OCI-LY1 (cell line): Measurements from ENCODE around the gene UCMA.

Experiments used
- CTCF ChIP-seq: fragments of 200-600 bp; sonication (generic), shearing (Covaris generic); IDR thresholded peaks from 2 replicates; pipeline ENCODE4 v1.5.1; 2017; ENCODE audit warnings: mild to moderate bottlenecking, antibody characterized with exemption, low read length, moderate library complexity, mixed read lengths
- EZH2 ChIP-seq: fragments of 200-600 bp; sonication (generic), shearing (Covaris generic); IDR thresholded peaks from 2 replicates; pipeline ENCODE4 v1.8.0; 2017; ENCODE audit warnings: borderline replicate concordance, mixed run types, mild to moderate bottlenecking, antibody characterized with exemption, low read length, moderate library complexity, mixed read lengths

- TF ChIP-seq CTCF (no peak), EZH2 (no peak)
These were observed 49.9 kb downstream of the UCMA start for GRCh38 chr10:13184276-13184675.
